ENCODE measurements around the gene KLF11. TPM values are rescaled to one million over a fixed set of nuclear protein-coding genes. Genes with fewer than 3 reads are reported as not detected.

The KLF11 gene
- polyA plus RNA-seq, 1 of the 3 experiments (the other 2 are of a cell fraction): 9.5 TPM

GRCh38 chr2:10016001-10016801 lies 27.1 kb upstream of the KLF11 start:
- Histone ChIP-seq H3K27me3 (ENCODE audit: insufficient read depth) (peaks cover 6% of the 10 kb centered on the region; the same call in 1 of the 2 replicates), H3K9me3 (no peaks in the 10 kb centered on the region; the same call in 1 of the 2 replicates), H3K4me3 (ENCODE audit: low read depth in 2 of 2, low read length in 1 of 2) (no peak overlapping the region), H3K27ac (ENCODE audit: low read depth in 2 of 2, low read length in 1 of 2) (no peak overlapping the region), H3K4me2 (no peak overlapping the region), H3K4me1 (ENCODE audit: control insufficient read depth in 1 of 2, insufficient read depth in 2 of 2, low read depth in 1 of 2, low read length in 1 of 2) (peaks cover 0 to 3% of the 10 kb centered on the region in 2 experiments; a peak in 2 of 4 replicates), H3K9me2 (no peaks in the 10 kb centered on the region), H3K79me2 (ENCODE audit: insufficient read depth) (no peaks in the 10 kb centered on the region), H4K20me1 (ENCODE audit: insufficient read depth) (no peaks in the 10 kb centered on the region), H3K36me3 (replicated peaks in 1 of 2; ENCODE audit: control insufficient read depth in 1 of 2, insufficient read depth in 2 of 2, low read length in 1 of 2) (no peaks in the 10 kb centered on the region), H3K9ac (no peak overlapping the region), H2AFZ (ENCODE audit: low read depth) (no peak overlapping the region), H3F3A (replicated peaks; ENCODE audit: insufficient read depth) (no peaks in the 10 kb centered on the region)
- ChIA-PET CTCF (interaction anchor here (1.4 kb wide), 1 partner anchor 32 kb away, joined by 8 read pairs; no protein-coding TSS in a partner anchor), POLR2A (no interaction called here)
- no peak for TF ChIP-seq IRF3 (IDR thresholded peaks at IDR 0.05; ENCODE audit: low read depth, low read length)
- no peak for TF ChIP-seq FOXM1 (IDR thresholded peaks at IDR 0.05; ENCODE audit: low read depth)
- TF ChIP-seq USF1 (IDR thresholded peaks at IDR 0.05; ENCODE audit: borderline replicate concordance, low read depth): no peak
- no peak for DNase-seq
- 87% methylated on average over 34 of the region's 35 CpGs for WGBS (ENCODE audit: low lambda C conversion rate)

- no peaks in the 10 kb centered on the region; the same call in 1 of the 2 replicates for H3K9me3 ChIP-seq
- ChIA-PET POLR2A (no interaction called here), CTCF (interaction anchor here (1.4 kb wide), 1 partner anchor 33 kb away, joined by 8 read pairs; no protein-coding TSS in a partner anchor)
- H3K27me3 ChIP-seq (ENCODE audit: insufficient read depth): peaks cover 6% of the 10 kb centered on the region; the same call in 1 of the 2 replicates
- H3F3A ChIP-seq (replicated peaks; ENCODE audit: insufficient read depth): no peaks in the 10 kb centered on the region
- H4K20me1 ChIP-seq (ENCODE audit: insufficient read depth): no peaks in the 10 kb centered on the region
- no peaks in the 10 kb centered on the region for H3K36me3 ChIP-seq (replicated peaks in 1 of 2; ENCODE audit: control insufficient read depth in 1 of 2, insufficient read depth in 2 of 2, low read length in 1 of 2)
- H2AFZ ChIP-seq (ENCODE audit: low read depth): no peak overlapping the region
- WGBS (ENCODE audit: low lambda C conversion rate): 78% methylated on average over 8 of the region's 8 CpGs
- no peak for DNase-seq
- H3K27ac ChIP-seq (ENCODE audit: low read depth in 2 of 2, low read length in 1 of 2): no peak overlapping the region
- H3K4me2 ChIP-seq: no peak overlapping the region
- H3K9me2 ChIP-seq: no peaks in the 10 kb centered on the region
- peaks cover 0 to 7% of the 10 kb centered on the region in 2 experiments; a peak in 2 of 4 replicates for H3K4me1 ChIP-seq (ENCODE audit: control insufficient read depth in 1 of 2, insufficient read depth in 2 of 2, low read depth in 1 of 2, low read length in 1 of 2)
- no peak overlapping the region for H3K9ac ChIP-seq
- no peak overlapping the region for H3K4me3 ChIP-seq (ENCODE audit: low read depth in 2 of 2, low read length in 1 of 2)
- TF ChIP-seq RFX5 (IDR thresholded peaks at IDR 0.05; ENCODE audit: low read length) (no peak), REST (IDR thresholded peaks at IDR 0.05; ENCODE audit: low read depth, low read length) (no peak), FOSL2 (IDR thresholded peaks at IDR 0.05; ENCODE audit: borderline replicate concordance, low read depth) (no peak), MXI1 (IDR thresholded peaks at IDR 0.05; ENCODE audit: low read depth, low read length) (no peak)
- no peaks in the 10 kb centered on the region for H3K79me2 ChIP-seq (ENCODE audit: insufficient read depth)
Measured at GRCh38 chr2:10016802-10017258, 26.5 kb upstream of the KLF11 start.
